ENCODE measurements around the gene H2AZ2.
"Not testable (repeated sequence)": the region's sequence is repeated elsewhere in the genome, so short reads cannot be mapped to it uniquely, and the experiment has no call there.

The H2AZ2 gene

GRCh38 chr7:44787762-44788161 is 60.1 kb downstream of the H2AZ2 start:
- TF ChIP-seq CTCF (IDR thresholded peaks at IDR 0.05; ENCODE audit: low read depth, low read length), result no peak
- H3K4me3 ChIP-seq (ENCODE audit: low read depth, low read length), result no peak overlapping the region

- TF ChIP-seq CTCF (IDR thresholded peaks at IDR 0.05; ENCODE audit: low read depth, low read length), result no peak
These were observed 60.8 kb downstream of the H2AZ2 start for GRCh38 chr7:44787041-44787440.

GRCh38 chr7:44785218-44785617 is 62.7 kb downstream of the H2AZ2 start:
- H3K4me3 ChIP-seq (ENCODE audit: low read depth, low read length), result not testable (repeated sequence)

More at GRCh38 chr7:44787041-44787440, 60.8 kb downstream of the H2AZ2 start:
- H3K4me3 ChIP-seq (ENCODE audit: low read depth, low read length), result no peak overlapping the region

- TF ChIP-seq CTCF (IDR thresholded peaks at IDR 0.05; ENCODE audit: low read depth, low read length), result no peak
- H3K4me3 ChIP-seq (ENCODE audit: low read depth, low read length), result no peak overlapping the region
These were observed 63.5 kb downstream of the H2AZ2 start for GRCh38 chr7:44784364-44784763.

GRCh38 chr7:44783407-44783806 is 64.5 kb downstream of the H2AZ2 start:
- no peak for TF ChIP-seq CTCF (IDR thresholded peaks at IDR 0.05; ENCODE audit: low read depth, low read length)
- H3K4me3 ChIP-seq (ENCODE audit: low read depth, low read length), result no peak overlapping the region

GRCh38 chr7:44782460-44782859 is 65.4 kb downstream of the H2AZ2 start:
- no peak for TF ChIP-seq CTCF (IDR thresholded peaks at IDR 0.05; ENCODE audit: low read depth, low read length)
- H3K4me3 ChIP-seq (ENCODE audit: low read depth, low read length), result no peak overlapping the region

Measured in WI38 (cell line).